GM18861 (cell line): ENCODE data around the gene STAC2.

Source experiments
- ATAC-seq: cut with Tn5 transposase; IDR thresholded peaks from one replicate; pipeline ENCODE4 v1.9.1; 2021; ENCODE audit not compliant: unreplicated experiment

Gene STAC2

DNA sequence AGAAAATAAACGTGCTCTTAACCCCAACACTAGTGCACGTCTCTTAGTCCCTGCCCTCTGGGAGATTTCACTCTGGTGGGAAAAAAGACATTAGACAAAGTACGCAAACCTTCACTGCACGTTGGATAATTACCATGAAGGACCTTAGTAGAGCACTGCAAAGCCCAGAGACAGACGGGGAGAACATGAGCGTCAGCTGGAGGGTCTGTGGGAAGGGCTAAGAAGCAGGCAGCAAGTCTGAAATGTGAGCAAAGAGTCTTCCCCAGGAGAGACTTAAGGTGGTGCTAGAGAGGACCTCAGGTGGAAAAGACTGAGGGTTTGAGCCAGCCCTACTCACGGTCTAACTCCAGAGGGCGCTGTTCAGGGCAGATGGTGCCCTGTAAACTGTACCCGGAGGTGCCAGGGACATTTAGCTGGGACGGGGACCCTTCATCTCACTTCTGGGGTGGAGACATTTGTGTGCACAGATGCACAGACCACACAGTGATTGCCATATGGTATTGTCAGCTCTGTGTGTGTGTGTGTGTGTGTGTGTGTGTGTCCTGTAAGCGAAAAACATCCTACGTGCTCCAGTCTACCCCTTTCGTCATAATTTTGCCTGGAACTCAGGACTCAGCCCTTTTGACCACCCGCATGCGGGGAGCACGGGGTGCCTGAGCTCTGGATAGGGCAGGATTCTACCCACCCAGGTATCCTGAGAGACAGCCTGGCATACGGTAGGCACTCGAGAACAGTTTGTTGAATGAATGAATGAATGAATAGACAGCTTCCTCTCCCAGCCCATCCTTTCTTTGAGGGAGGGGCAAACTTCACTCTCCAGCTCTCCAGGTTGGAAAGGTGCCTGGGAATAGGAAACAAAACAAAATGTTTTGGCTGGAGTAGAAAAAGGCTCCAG, 10.1 kb upstream of the STAC2 start:
- ATAC-seq, result no peak

DNA sequence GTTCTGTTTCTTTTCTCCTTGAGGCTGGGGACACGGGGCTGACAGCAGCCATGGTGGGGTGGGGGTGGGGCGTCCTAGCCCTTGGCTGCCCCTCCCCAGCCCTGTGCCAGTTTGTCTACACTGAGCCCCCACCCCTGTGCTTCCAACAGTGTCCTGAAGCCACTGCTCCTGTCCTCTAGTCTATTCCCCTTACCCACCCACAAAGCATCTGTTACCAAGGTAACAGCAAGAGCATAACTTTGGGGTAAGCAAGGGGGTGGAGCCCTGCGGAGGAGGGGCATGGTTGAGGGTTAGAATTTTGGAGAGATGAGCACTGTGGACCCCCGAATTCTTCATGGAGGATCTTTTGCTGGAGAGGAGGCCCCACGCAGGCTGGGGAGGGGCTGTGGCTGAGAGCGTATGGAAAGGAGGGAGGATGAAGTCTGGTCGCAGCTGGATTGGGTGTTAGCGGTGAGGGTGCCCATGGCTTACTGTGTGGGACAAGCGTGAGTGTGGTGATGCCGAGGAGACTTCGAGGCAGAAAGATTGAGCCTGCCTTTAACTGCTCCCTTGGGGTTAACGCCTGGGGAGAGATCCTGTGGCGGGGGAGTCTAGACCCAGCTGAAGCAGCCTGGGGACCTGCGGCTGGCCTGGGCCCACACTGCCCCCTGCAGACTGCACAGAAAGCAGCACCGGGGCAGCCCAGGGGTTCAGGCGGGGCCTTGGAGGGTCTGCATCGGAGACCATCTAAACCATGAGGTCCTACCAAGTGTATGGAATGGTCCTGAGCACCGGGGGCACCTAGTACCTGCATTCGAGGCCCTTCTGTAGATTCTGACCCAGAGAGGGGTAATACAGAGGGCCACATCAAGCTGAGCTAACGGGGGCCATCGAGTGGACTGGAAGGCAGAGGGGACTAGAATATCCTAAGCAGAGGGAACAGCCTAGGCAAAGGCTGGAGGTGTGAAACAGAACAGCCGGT, 6.1 kb upstream of the STAC2 start:
- no peak for ATAC-seq

DNA sequence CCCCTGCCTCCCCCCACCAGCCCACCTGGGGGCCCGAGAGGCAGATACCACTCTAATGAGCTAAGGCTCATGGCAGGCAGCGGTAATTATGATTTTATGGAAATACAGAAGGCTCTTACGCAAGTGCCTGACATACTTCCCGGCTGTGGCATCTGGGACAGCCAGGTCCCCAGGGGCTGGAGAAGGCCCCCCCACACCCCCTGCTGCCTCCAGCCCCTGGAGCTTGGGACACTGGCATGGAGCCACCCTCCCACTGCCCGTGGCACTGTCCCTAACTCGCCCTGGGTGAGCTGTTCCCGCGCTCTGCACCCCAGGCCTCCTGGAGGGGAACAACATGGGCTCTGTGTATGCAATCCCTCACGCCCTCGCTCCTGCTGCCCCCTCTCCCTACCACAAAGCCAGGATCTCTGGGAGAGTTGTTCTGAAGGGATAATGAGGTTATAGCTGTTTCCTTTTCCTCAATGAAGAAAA, 5.4 kb upstream of the STAC2 start:
- ATAC-seq, result no peak

DNA sequence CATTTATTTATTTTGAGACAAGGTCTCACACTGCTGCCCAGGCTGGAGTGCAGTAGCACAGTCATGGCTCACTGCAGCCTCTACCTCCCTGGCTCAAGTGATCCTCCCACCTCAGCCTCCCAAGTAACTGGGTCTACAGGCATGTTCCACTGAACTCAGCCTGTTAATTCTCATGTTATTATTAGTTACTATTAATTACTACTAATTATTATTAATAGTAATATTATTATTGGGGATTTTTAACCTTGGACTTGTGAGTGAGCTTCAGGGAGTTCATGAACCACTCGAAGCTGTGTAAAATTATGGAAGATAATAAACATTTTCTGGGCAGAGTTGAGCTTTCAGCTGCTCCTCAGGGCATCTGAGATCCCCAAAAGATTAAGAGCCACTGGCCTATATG, 4.6 kb upstream of the STAC2 start:
- ATAC-seq, result no peak

DNA sequence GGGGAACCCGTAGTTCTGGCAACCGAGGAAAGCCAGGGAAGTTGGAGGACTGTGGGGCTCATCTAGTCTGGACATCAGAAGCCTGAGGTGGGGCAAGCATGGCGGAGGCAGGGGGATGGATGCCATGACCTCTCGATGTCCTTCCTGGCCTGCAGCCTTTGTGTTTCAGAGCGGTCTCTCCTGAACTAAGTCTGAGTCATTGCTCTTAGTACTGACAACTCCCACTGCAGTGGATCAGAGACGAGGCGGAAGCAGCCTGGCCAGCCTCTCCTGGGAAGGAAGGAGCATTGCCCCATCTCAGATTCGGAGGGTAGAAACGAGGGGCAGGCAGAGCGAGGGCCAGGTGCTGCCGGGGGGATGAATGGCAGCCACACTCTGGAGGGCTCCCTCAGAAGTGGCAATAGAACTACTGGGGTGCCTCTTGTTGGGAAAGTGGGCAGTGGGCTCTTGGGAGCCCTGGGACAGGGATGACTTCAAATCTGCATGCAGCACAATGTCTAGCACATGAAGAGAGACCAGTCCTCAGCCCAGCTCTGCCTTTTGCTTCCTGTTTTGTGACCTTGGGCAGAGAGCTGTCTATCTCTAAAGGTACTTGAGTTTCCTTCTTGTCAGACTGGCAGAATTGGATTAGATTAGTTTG, 3.6 kb upstream of the STAC2 start:
- ATAC-seq, result no peak

GRCh38 chr17:39227364-39227919, 1.7 kb upstream of the STAC2 start:
- ATAC-seq, result no peak

- ATAC-seq, result no peak
These were observed 376 bp upstream of the STAC2 start for GRCh38 chr17:39225959-39226683.

DNA sequence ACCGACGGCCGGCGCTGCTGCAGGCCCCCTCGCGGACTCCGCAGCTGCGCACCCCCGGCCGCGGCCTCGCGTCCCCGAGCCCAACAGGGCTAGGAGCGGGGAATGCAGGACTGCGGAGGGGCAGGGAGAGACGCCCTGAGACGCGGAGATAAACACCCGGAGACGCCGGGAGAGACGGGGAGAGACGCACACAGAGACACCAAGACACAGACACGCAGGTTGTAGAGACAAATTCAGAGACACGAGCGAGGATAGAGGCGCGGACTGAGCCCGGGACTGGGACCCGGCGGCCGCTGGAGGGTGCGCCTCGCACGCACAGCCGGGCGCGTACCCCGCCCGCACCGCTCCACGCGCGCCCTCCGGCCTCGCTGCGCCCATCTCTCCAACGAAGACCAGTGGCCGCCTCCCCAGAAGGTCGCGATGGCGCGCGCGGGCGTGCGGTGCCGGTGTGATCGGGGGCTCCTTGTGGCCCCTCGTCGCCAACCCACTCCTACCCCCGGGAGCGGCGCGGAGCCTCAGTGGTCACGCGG, 902 bp downstream of the STAC2 start:
- ATAC-seq, result no peak

DNA sequence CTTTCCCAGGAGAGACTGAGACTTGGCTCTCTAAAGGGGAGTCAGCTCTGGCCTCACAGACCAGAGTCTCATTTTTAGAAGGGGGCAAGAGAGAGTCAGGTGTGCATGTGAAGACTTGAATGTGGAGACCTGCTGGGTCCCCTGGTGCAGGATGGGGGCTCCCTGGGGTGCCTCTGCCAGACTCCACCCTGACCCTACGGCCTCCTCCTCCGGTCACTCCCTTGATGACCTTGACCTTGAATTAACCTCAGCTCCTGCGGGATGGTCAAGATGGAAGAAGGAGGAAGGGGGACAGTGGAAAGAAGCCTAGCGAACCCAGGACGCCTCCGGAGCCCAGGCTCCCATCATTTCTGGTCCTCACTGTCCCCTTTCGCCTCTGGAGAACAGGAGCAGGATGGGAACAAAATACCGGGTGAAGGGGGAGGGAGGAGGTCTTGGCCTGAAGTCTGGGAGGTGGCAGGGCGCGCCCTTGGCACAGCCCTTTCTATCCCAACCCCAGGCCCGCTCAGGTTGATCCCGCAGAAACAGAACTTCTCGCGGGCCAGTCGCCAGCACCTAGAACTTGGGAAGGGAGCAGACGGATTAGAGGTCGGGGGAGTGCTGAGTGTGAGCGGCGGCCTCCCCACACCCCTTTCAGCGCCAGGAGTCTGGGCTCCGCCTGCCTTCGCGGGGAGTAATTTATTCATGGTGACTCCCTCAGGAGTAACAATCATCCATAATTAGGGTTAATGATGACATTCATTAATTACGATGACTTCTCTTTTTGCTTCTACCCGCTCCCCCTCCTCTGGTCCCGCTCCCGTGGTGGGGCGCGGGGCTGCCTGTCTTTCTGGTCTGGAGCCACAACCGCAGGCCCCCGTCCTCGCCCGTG, 1.6 kb downstream of the STAC2 start:
- ATAC-seq, result no peak

DNA sequence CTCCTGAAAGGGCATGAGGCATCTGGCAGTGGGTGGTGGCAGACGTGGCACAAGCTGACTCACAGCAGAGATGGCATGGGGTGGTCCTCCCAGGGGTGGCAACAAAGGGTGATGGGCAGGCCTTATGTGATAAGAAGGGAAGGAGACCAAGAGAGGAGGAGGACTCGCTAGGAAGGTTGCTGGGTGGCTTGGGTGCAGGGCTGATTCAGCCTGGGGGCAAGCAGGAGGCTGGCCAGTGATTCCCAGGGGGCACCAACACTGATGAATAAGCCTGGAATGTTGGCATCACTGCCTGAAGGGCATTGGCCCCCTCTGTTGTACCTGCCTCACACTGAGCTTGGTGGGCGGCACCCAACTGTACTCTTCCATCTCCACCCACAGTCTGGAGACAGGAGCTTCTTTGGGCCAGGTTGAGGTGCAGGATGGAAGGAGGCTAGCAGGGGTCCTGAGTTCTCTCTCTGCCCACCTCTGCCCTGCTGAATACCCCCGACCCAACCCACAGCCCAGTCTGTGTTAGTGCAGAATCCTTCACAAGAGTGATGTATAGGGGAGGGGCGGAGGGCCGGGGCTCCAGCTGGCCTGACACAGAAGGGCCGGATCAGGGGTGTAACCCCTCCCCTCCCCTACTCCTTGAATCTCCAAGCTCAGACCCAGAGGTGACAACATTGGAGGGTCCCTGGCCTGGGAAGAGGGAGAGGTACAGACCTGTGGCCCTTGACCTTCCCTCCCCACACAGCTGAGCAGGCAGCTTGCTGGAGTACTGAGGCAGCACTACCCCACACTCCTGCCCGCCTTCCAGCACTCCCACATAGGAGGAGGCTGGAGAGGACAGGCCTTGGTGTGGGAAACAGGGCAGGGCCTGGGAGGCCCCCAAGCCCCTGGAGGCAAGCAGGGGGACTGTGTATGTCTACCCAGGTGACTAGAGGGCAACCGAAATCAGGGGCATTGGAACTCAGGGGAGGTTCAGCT, 2.6 kb downstream of the STAC2 start:
- no peak for ATAC-seq

DNA sequence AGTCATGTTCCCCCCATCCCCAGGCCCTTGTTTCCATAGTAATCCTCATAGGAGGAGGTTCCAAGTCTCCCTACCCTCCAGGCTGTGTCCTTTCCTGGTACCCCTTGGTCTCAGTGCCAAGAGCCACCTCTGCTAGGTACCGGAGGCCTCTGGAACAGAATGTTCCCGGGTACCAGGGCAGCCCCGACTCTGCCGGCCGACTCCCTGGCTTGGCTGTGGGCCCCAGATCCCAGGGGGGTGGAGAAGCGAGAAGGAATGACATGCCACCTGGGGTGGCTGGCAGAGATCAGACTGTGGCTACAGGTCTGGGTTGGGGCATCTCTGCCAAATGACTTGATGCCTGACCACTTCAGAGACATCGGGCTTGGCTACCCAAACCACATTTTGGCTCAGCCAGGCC, 3.6 kb downstream of the STAC2 start:
- no peak for ATAC-seq

GRCh38 chr17:39221572-39221971, 4.2 kb downstream of the STAC2 start:
- ATAC-seq, result no peak

DNA sequence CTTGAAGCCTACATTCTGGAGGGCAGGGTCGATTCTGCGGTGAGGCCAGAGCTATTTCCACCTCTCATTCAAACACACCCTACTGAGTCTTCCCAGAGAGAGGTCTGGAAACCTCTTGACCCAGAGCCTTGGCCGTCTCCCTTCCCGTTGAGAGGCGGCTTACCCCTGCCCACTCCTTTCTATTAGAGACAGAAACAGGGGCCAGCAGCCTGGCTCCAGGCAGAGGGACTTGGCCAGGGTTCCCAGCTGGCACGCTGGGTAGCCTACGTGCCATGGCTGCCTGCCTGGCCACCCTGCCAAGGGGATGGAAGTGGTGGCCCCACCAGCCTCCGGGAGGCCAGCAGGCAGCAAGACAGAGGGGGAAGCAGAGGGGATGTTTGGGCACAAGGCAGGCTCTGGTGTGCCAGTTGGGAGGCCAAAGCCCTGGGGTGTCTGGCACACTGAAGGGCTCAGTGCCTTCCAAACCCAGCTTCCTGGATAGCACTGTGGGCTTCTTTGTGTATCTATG, 6.0 kb downstream of the STAC2 start:
- ATAC-seq, result no peak

DNA sequence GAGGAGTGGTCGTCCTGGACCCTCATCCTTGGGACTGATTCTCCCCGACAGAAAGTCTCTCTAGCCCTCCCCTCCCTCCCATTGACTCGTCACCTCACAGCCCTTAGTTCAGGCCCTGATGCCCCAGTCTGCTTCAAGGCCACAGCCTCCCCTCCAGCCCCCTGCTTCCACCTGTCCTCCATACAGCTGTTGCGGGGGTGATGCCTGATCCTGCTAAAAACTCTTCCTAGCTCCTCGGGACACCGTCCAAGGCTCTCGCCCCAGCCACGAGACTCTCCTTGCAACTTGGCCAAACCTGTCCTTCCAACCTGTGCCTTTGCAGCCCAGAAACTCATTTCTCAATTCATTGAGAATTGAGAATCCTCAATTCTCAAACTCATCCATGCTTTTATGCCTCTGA, 6.8 kb downstream of the STAC2 start:
- no peak for ATAC-seq

DNA sequence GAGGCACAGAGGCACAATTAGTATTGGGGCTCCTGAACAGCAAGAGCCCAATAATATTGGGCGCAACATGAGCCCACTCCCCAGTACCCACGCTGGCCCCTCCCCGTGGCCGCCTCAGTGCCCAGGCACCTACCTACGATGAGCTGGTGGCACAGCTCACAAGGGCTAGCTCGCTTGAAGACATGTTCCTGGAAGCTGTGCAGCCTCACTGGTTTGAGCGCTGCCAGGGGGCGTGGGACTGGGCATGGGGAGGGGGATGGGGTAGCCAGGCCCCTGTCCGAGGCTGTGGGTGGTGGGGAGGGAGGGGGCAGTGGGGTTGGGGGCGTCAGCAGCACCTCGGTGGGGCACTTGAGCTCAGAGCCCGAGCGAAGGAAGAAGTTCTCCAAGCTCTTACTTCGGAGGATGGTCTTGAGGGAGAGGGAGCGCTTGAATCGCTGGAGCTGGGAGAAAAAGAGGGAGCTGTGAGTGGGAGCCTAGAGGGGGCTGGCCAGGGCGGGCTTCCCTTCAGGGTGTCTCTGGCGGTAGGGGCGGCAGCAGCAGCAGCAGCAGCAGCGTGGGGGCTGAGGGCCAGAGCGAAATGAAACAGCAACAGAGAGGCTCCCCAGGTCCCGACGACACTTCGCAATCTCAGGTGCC, 7.9 kb downstream of the STAC2 start:
- no peak for ATAC-seq

DNA sequence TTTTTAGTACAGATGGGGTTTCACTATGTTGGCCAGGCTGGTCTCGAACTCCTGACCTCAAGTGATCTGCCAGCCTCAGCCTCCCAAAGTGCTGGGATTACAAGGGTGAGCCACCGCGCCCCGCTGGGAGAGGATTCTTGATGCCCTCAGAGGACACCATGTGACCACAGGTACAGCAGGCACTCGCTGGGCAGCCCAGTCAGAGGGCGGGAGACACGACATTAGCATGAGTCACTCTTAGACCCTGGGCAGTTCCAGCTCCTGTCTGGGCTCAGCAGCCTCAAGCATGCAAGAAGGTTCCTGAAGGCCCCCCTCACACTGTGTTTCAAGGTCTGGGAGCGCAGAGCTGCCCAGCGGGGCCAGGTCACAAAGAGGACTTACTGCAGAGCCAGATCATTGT, 11.9 kb downstream of the STAC2 start:
- no peak for ATAC-seq

GRCh38 chr17:39212841-39213480, 12.8 kb downstream of the STAC2 start:
- ATAC-seq, result no peak
